Umbilical cord (tissue), 2 donors: Measurements from ENCODE around the gene TMEM183A. TPM values are rescaled to one million over a fixed set of nuclear protein-coding genes. Genes with fewer than 3 reads are reported as not detected.
"Not testable (repeated sequence)": the region's sequence is repeated elsewhere in the genome, so short reads cannot be mapped to it uniquely, and the experiment has no call there.

Source experiments
- DNase-seq: peaks from one replicate; pipeline ENCODE4 v3.0.0-alpha.2; 2015; ENCODE audit warnings: low spot score
- total RNA-seq: library from RNA; depleted of rRNA; stranded (reverse); fragments of >200 nt; gene quantifications from one replicate; pipeline ENCODE4 v1.2.3, GENCODE V29; 2014; ENCODE audit warnings: low replicate concordance; ENCODE audit not compliant: insufficient read depth

TMEM183A gene, protein sequence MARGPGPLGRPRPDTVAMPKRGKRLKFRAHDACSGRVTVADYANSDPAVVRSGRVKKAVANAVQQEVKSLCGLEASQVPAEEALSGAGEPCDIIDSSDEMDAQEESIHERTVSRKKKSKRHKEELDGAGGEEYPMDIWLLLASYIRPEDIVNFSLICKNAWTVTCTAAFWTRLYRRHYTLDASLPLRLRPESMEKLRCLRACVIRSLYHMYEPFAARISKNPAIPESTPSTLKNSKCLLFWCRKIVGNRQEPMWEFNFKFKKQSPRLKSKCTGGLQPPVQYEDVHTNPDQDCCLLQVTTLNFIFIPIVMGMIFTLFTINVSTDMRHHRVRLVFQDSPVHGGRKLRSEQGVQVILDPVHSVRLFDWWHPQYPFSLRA
- total RNA-seq: 41.7 TPM

DNA sequence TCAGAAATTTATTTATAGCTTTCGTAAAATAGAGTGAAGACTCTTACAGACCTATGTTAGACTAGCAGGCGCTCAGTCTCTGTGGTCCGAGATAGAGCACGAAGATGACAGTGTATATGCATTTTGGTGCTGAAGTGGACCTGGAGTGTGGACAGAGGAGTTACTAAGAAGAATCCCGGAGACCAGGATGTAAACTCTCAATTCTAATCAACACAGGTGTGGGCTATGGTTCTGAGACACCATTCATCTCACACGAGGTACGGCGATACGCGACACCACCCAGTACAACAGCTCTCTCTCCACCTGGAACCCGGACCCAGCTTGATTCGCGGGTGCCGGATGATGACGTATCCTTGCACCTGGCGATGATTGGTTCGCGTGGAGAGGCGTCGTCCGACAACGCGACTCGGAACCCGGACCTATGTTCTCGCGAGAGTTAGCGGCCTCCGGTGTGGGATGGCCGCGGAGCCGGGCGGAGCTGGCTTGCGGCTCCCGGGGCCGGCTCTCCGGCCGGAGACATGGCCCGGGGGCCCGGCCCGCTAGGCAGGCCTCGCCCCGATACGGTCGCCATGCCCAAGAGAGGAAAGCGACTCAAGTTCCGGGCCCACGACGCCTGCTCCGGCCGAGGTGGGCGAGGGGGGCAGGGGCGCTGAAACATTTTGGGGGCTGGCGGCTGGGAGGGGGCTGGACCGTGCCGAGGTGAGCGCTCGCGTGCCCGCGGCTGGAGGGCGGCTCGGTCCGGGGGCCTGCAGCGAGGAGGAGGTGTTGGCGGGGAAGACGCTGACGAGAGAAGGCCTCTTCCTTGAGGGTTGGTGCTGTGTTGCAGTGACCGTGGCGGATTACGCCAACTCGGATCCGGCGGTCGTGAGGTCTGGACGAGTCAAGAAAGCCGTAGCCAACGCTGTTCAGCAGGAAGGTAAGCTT lies at the start of gene TMEM183A:
Gene TMEM183A, plus strand, starts transcription at position 427 of the 924 bp plus-strand sequence. Its CDS starts 92 bp downstream, at position 519.
- DNase-seq: peak; percentile 98

DNA sequence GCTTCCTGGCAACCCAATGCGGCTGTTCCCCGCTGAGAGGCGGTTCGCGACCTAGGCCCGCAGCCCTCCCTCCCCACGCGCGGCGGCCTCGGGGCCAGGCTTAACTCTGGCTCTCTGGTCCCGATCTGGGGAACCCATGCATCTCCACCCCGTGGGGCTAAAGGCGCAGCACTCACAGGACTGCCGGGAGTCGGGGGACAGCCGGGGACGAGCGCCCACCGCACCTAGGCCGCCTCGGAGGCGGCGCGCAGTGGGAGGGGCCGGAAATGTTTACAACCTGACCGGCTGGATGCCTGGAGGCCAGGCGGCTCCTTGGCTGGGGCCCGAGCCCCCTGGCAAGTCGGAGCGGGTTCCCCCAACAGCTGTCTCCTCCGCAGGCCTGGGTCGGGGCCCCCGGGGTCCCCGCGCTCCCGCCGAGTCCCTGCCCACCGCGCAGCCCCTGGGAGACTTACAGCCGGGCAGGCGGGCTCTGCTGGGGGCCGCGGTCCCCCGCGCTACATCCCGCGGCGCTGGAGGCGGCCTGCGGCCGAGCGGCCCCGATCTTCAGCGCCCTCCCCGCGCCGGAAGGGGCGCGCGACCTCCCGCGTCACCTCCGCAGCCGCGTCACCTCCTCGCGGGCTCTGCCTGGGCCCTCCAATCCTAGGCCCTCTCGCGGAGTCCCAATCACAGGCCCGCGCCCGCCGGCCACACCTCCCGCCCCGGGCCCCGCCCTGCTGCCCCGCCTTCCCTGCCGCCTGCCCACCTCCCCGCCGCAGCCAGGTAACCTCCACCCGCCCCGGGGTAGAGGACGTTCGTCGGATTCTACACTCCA lies 49.2 kb upstream of the TMEM183A start, which contains the start of gene ADIPOR1:
Gene ADIPOR1, minus strand, starts transcription at position 580 of the 811 bp plus-strand sequence. CDS start 7,242 bp downstream, outside the sequence.
- DNase-seq: peak; percentile 92

DNA sequence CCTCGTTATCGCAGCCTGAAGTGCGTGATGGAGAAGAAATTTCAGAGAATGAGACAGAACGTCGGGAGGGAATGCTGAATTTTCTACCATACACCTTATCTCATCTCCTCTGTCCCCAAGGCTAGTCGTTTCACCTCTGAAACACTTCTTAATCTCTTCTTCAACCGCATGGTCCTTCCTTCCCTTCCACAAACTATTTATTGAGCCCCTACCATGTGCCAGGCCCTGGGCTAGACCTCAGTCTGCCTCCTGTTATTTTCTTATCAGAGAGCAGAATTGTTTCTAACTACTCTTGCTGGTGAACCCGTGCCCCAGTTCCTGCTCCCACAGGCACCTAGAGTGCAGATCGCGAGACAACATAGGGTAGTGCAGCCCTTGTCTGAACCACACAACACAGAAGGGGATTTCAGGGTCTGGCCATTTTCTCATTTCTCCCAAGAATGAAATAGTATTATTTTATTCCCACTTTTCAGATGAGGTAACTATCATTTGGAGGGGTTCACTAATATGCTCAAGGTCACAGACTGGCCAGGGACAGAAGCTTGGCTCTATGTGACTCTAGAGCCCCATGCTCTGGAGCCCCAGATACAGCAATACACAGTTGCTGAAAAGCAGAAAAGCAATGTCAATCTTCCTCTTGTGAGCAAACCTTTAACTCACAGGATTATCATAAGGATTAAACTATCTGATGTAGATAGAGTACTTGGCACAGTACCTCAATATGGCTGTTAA lies 48.5 kb upstream of the TMEM183A start:
- no peak for DNase-seq

DNA sequence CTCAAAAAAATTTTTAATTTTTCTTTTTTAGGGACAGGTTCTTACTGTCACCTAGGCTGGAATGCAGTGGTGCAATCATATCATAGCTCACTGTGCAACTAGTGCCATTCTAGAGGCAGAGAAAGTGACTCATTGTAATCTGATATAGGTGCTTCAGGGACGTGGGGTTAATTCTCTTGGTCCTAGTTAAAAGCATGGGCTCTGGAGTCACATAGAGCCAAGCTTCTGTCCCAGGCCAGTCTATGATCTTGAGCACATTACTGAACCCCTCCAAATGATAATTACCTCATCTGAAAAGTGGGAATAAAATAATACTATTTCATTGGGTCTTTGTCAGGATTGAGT lies 47.9 kb upstream of the TMEM183A start:
- DNase-seq: no peak

DNA sequence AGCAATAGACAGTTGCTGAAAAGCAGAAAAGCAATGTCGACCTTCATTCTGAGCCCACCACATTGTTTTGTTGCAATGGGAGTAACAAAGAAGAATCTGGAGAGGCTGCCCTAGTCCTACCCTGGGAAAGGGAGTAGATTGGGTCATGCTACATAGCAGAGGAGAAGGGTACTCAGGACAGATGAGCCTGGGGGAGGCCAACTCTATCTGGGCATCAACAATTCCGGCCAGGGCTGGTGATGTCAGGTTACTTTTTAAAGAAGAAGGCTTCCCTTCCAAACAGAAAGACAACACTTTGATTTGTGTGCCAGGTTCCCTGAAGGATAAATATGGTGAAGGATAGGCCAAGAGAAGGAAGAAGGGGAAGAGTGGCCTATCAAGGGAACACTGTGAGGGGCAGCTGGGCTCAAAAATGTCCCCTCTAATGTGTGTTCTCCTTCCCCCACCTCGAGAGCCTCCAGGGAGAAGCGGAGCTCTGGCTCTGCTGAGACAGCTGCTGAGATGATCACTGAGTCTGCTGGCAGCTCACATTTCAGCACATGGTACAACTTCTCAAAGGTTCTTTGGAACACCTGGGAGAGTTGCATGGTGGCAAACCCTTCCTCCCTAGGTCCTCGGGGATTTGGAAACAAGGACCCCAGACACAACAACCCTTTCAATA lies 45.8 kb upstream of the TMEM183A start:
- no peak for DNase-seq

DNA sequence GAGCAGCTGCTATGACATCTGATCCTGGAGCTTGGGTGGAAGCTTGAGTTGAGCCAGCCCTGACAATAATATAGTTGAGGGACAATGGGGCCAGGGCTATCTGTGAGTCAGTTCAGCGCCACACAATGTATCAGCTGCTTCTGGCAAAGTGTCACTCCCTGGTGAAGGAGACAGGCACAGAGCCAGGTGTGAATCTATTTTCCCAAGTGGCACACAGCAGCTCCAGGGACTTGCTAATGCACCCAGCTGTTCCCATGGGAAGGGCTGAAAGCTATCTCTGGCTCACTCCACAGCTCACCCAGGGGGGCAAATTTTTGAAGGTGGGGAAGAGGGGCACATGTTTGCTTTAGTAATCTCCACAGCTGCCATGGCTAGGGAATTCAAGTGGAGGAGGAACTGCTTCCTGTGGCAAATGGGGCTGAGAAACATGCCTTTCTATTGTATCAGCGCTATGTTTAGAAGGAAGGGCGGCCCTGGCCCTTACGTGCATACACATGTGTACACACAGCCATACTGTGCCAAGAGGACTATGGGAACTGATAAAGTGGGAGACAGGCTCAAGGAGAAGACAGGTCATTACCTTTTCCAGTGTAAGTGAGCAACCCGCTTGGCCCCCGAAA lies 42.3 kb upstream of the TMEM183A start:
- no peak for DNase-seq

DNA sequence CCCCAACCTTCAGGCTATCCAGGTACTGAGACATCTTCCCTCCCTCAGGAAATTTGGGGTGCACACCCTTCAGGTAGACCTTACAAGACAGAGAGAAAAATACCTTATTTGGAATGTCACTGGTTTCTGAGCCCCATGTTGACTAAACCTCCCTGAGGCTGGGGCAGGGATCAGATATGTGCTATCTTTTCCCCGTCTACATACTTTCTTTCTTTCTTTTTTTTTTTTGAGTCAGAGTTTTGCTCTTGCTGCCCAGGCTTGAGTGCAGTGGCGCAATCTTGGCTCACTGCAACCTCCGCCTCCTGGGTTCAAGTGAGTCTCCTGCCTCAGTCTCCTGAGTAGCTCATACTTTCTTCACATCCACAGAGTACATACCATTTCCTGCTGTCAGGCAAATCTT lies 41.8 kb upstream of the TMEM183A start:
- no peak for DNase-seq

DNA sequence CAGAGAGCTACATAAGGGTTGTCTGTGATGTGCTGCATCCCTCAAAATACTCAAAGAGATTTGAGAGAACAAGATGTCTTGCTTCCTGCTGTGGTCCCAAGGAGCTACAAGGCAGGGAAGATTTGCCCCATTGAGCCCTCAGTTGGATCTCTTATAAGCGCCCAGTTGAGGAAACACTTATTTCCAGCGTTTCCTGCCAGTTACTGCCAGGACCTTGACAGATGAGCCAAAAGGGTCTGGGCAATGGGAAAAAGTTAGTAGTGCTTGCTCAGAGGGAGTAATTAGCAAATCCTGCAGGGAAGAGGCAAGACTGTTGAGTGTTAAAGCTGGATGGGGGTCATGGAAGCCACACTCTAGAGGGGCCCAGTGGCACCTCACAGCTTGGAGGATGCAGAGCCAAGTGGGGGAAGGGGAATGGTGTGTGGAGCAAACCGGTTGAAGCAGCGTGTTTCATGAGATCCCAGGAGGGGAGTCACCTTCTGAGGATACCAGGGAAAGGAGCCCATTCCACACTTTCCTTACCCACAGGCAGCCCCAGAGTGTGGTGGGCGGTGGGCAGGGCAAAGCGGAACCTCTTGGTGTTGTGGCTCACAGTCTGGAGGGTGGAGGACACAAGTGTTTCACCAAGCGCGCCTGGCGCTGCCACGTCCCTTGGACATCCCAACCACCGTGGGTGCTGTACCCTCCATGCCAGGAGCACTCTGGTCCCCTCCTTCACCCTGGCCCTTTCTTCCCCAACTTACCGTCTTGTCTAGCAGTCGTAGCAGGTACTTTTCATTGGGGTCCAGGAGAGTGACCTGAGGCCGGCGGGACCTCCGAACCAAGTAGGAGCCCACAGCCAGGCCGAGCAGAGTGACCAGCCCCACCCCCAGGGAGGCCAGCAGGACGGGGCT lies 40.9 kb upstream of the TMEM183A start:
- peak; percentile 11 for DNase-seq

DNA sequence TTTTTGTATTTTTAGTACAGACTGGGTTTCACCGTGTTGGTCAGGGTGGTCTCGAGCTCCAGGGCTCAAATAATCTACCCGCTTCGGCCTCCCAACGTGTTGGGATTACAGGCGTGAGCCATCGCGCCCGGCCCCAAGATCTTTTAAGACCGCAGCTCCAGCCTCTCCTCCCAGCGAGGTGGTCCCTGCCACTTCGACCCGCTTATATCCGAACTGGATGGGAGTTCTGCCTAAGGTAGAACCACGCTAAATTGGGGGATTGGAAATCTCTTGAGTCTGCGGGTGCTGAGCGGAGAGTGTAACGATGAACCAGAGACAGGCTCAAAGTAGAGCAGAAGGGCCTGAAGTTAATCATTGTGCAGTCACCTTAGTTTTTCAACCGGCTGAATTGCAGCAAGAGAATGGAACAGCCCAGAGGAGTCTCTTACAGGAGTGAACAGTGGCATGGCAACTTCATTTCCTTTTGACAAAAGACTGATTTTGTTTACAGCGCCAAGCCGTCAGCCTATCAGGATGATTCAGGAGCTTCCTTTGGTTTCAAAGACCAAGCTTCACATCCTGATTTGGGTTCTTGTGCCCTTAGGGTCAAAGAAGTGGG lies 39.4 kb upstream of the TMEM183A start:
- DNase-seq: peak; percentile 12

DNA sequence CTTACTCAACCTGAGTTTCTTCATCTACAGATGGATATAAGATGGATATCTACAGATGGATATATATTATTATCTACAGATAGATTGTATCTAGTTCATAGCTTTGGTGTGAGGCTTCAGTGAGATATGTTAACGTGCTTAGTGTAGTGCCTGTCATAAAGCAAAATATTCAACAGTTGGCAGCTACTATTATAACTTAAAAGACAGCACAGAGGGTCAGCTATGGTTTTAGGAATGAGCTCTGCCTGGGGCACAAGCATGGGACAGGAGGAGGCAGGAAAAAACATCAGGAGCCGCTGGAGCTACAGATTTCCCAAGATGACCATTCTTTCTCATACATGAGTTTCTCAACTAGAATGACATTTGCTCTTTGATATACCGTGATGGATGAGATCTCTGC lies 38.8 kb upstream of the TMEM183A start:
- DNase-seq: no peak

DNA sequence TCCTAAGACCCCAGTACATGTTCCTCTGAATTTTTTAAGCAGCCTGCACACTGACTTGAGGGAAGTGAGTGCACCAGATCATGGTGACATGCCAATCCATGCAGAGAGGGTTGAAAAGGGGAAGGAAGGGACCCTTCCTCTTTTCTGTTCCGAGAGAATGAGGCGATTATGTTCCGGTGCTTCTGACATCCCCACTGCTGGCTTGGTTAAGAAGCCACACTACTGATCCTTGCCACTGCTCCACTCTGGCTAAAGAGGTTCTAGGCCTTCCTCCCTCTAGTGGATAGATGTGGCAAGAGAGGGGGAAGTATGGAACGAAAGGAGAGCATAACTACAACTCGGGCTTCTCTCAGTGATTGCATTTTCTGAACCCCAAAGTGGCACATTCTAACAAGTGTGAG lies 38.3 kb upstream of the TMEM183A start:
- peak; percentile 68 for DNase-seq

DNA sequence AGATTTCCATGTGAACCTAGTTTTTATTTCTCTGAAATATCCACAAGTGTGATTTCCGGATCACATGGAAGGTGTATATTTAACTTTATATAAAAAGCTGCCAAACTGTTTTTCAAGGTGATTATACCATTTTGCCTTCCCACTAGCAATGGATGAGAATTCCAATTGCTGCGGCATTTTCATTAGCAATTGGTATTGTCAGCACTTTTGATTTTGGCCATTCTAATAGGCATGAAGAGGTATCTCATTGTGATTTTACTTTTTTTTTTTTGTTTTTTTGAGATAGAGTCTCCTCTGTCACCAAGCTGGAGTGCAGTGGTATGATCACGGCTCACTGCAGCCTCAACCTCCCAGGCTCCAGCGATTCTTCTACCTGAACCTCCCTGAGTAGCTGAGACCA lies 35.1 kb upstream of the TMEM183A start:
- no peak for DNase-seq

DNA sequence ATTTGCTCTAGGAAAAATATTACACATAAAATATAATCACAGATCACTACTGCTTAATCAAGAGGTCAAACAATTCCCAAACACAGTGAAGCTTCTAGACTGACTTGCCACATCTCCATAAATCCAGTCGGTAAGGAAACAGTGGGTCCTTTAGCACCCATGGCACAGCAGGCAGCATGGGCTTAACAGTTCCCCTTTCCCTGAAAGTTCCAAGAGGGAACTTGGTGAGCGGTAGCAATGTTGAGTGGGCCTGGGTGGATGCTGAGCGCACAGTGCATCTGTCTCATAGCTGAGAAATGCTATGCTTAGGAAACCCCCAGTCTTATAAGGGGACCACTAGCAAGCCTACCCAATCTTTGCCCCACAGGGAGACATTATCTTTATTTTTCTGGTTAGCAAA lies 32.3 kb upstream of the TMEM183A start:
- no peak for DNase-seq

DNA sequence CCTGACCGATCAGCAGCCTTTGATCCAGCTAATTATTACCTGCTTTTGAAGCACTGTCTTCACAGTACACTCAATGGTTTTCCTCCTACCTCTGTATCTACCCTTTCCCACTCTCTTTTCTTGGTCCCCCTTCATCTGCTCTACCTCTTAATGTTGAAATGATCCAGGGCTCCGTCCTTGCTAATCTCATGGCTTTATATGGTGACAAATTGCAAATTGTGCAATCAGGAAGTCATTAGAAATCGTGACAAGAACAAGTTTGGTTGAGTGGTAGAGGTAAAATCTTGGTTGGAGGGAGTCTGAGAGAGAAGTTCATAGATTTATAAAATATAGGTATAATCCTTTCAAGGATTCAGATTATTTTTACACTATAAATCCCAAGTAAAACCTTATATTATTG lies 30.5 kb upstream of the TMEM183A start:
- DNase-seq: no peak

DNA sequence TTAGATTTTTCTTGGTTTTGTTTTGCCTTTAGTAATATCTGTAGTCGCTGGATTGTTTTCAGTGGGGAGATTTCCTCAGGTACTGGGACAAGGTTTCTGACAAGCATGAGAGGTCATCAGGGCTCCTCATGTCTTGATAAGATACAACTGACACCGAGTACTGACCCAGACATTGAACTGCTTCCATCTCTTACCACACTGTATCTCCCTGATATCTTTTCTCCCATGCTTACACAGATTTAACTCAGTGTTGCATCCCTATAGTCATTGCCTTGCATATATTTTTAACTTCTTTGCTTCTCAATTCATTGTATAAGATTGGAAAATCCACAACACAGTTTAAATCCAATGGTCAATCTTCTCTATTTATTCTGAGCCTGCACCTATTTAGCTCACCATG lies 27.7 kb upstream of the TMEM183A start:
- no peak for DNase-seq

DNA sequence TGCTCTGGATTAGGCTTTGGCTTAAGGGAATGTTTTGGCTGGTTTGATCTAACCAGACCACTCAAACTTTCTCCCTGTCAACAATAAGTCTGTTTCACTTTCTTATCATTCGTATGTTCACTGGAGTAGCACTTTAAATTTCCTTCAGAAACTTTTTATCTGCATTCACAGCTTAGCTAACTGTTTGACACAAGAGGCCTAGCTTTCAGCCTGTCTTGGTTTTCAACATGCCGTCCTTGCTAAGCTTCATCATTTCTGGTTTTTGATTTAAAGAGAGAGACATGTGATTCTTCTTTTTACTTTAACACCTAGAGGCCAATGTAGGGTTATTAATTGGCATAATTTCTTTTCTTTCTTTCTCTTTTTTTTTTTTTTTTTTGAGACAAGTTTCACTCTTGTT lies 25.2 kb upstream of the TMEM183A start:
- no peak for DNase-seq

DNA sequence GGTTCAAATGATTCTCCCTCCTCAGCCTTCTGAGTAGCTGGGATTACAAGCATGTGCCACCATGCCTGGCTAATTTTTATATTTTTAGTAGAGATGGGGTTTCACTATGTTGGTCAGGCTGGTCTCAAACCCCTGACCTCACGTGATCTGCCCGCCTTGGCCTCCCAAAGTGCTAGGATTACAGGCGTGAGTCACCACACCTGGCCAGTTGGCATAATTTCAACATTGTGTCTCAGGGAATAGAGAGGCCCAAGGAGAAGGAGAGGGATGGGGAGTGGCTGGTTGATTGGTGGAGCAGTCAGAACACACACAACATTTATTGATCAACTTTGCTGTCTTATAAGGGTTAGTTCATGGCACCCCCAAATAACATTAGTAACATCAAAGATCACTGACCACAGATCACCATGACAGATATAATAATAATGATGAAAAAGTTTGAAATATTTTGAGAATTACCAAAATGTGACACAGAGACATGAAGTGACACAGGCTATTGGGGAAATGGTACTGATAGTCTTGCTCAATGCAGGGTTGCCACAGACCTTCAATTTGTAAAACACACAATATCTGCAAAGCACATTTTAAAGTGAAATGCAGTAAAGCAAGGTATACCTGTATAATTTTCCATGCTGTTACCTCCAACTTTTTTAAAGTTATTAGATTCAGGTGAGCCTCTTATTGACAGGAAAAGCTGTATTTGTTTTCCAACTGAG lies 24.3 kb upstream of the TMEM183A start:
- no peak for DNase-seq

DNA sequence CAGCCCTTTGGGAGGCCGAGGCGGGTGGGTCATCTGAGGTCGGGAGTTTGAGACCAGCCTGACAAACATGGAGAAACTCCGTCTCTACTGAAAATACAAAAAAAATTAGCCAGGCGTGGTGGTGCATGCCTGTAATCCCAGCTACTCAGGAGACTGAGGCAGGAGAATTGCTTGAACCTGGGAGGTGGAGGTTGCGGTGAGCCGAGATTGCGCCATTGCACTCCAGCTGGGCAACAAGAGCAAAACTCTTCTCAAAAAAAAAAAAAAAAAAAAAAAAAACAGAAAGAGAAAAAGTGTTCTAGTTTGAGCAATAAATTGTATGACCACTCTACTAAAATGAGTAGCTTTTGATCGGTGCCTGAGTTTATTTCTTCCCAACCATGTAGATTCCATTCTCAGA lies 21.1 kb upstream of the TMEM183A start:
- DNase-seq: not testable (repeated sequence)
